LNCAP (cell line): ENCODE measurements around the gene C12orf76.

Experiments used
- CTCF ChIP-seq: fragments of 450-650 bp; IDR thresholded peaks from 2 replicates; pipeline ENCODE4 v1.5.1; 2017; ENCODE audit warnings: mild to moderate bottlenecking

C12orf76 gene

GRCh38 chr12:110048242-110049027 lies at the start of gene C12orf76:
Gene C12orf76, minus strand, starts transcription at chr12:110048522. Its CDS starts 27 bp downstream, at chr12:110048495.
- TF ChIP-seq CTCF = no peak

GRCh38 chr12:110093631-110094311 lies 45.4 kb upstream of the C12orf76 start:
- no peak for TF ChIP-seq CTCF

GRCh38 chr12:110091136-110091711 lies 42.9 kb upstream of the C12orf76 start:
- no peak for TF ChIP-seq CTCF

GRCh38 chr12:110090266-110091135 lies 42.2 kb upstream of the C12orf76 start:
- TF ChIP-seq CTCF = no peak

GRCh38 chr12:110088936-110089335 lies 40.6 kb upstream of the C12orf76 start:
- no peak for TF ChIP-seq CTCF

- TF ChIP-seq CTCF = no peak
Observed at GRCh38 chr12:110084314-110085015, 36.1 kb upstream of the C12orf76 start.
